ENCODE measurements around the gene NUTF2. TPM values are rescaled to one million over a fixed set of nuclear protein-coding genes. Genes with fewer than 3 reads are reported as not detected.

Gene NUTF2
- total and polyA plus RNA-seq, 2 donors (not counting 1 experiment from before 2014, with no cell fraction given) = 50.1 to 87.3 TPM

- peak overlapping the region; percentile 83 for H3K9ac ChIP-seq (ENCODE audit: low read length)
Observed at GRCh38 chr16:67833030-67833414, 13.7 kb upstream of the NUTF2 start.

More at GRCh38 chr16:67833030-67833414, 13.7 kb upstream of the NUTF2 start:
- intact Hi-C loops (cut with micrococcal nuclease) = loop anchor here (1.0 to 5.0 kb wide), 6 partner anchors 9 to 404 kb away; partner anchors contain the start of genes EDC4, ESRP2, NUTF2 and RANBP10
- H3K4me1 Mint-ChIP-seq = peaks cover 16% of the 10 kb centered on the region
- Histone ChIP-seq H3K36me3 (replicated peaks in 1 of 2; ENCODE audit: control extremely low read depth in 1 of 2, control insufficient read depth in 1 of 2, extremely low read depth in 1 of 2, insufficient read depth in 2 of 2, low read length in 1 of 2) (peaks cover 0 to 28% of the 10 kb centered on the region in 2 experiments), H3K9me3 (ENCODE audit: control extremely low read depth in 1 of 3, control insufficient read depth in 2 of 3, insufficient read depth in 1 of 3, low read length in 2 of 3) (no peaks in the 10 kb centered on the region), H4K20me1 (ENCODE audit: control insufficient read depth, insufficient read depth, low read length, poor library complexity, severe bottlenecking) (no peaks in the 10 kb centered on the region), H3K4me3 (ENCODE audit: control extremely low read depth in 1 of 5, extremely low read depth in 1 of 5, insufficient read depth in 1 of 5, low read depth in 2 of 5, low read length in 4 of 5) (peak overlapping the region; percentile 47 to 76 (median 75)), H3K4me1 (ENCODE audit: control insufficient read depth in 2 of 2, insufficient read depth in 2 of 2, low read length in 2 of 2) (peaks cover 12 to 16% of the 10 kb centered on the region in 2 donors), H2AFZ (ENCODE audit: insufficient read depth, low read depth, low read length, poor library complexity, severe bottlenecking) (peak overlapping the region; percentile 90), H3K79me2 (ENCODE audit: control insufficient read depth, insufficient read depth, low read length) (peaks cover 16% of the 10 kb centered on the region), H3K4me2 (replicated peaks; ENCODE audit: low read depth, low read length, poor library complexity, severe bottlenecking) (peak overlapping the region; percentile 91), H3K27me3 (replicated peaks in 1 of 4; ENCODE audit: control extremely low read depth in 1 of 4, control insufficient read depth in 3 of 4, insufficient read depth in 4 of 4, low read length in 3 of 4) (no peaks in the 10 kb centered on the region), H3K27ac (ENCODE audit: low read length in 2 of 2) (peak overlapping the region in 1 of 2 donors; percentile 64)
- POLR2A ChIA-PET = interaction anchor here (0.6 to 1.0 kb wide), 5 partner anchors 10 to 391 kb away, joined by 3 to 8 read pairs (median 3); no protein-coding TSS in a partner anchor
- TF ChIP-seq EZH2 (IDR thresholded peaks at IDR 0.05; ENCODE audit: borderline replicate concordance, insufficient read depth, low read depth, low read length, poor library complexity, severe bottlenecking) (no peak), CTCF (IDR thresholded peaks at IDR 0.05) (no peak)
- CTCF ChIA-PET = interaction anchor here (1.3 to 4.1 kb wide), 4 partner anchors 12 to 208 kb away, joined by 3 to 28 read pairs (median 8); no protein-coding TSS in a partner anchor
- H3K27me3 Mint-ChIP-seq = no peaks in the 10 kb centered on the region
- DNase-seq = peak; percentile 29
- peak overlapping the region; percentile 89 for H3K4me3 Mint-ChIP-seq
- no peak for ATAC-seq (ENCODE audit: low read depth)
- H3K9me3 Mint-ChIP-seq (ENCODE audit: insufficient read depth) = no peaks in the 10 kb centered on the region
- WGBS (ENCODE audit: insufficient coverage) = 3% methylated on average over 3 of the region's 3 CpGs
- no peak overlapping the region for H3K27ac Mint-ChIP-seq
